CD4-positive, CD25-positive, alpha-beta regulatory T cell (primary cell): ENCODE data around the gene LMOD2. TPM values are rescaled to one million over a fixed set of nuclear protein-coding genes. Genes with fewer than 3 reads are reported as not detected.

Experiments used
- ATAC-seq, 2 donors: fragments of 150-1000 bp; cut with Tn5 transposase; one replicate each; pipeline ENCODE4 v1.10.0; 2021; ENCODE audit warnings: low read depth in 2 of 2, moderate number of reproducible peaks in 2 of 2, moderate library complexity in 1 of 2
- DNase-seq, 3 donors: peaks; one replicate each; pipeline versions ENCODE4 v3.0.0 to v3.0.0-alpha.2; 2012 to 2022; ENCODE audit warnings: mixed read lengths in 1 of 3
- H3K27ac ChIP-seq: one replicate; pipeline ENCODE4 v1.7.0; 2013; ENCODE audit warnings: mild to moderate bottlenecking, low read length; ENCODE audit not compliant: insufficient read depth, poor library complexity, severe bottlenecking
- H3K27me3 ChIP-seq: one replicate; pipeline ENCODE4 v1.7.0; 2013; ENCODE audit warnings: low read length; ENCODE audit not compliant: control insufficient read depth, insufficient read depth
- H3K36me3 ChIP-seq: one replicate; pipeline ENCODE4 v1.7.0; 2013; ENCODE audit warnings: mild to moderate bottlenecking, low read length, moderate library complexity; ENCODE audit not compliant: control insufficient read depth, insufficient read depth
- H3K4me1 ChIP-seq: 2 replicates; pipeline ENCODE4 v1.7.0; 2013; ENCODE audit warnings: mild to moderate bottlenecking, low read length; ENCODE audit not compliant: insufficient read depth, control insufficient read depth, poor library complexity, severe bottlenecking
- H3K4me3 ChIP-seq: one replicate; pipeline ENCODE4 v1.7.0; 2013; ENCODE audit warnings: low read depth, mild to moderate bottlenecking, low read length, moderate library complexity
- H3K9me3 ChIP-seq, 2 experiments: 1 replicate in 1 of 2; 2 replicates in 1 of 2; pipeline ENCODE4 v1.7.0; 2013; ENCODE audit warnings: low read length in 2 of 2, mild to moderate bottlenecking in 1 of 2, moderate library complexity in 1 of 2; ENCODE audit not compliant: control insufficient read depth in 2 of 2
- H3K27ac Mint-ChIP-seq, 3 donors: one replicate each; pipeline ENCODE4 v1.8.0; 2020 to 2022; ENCODE audit warnings: mild to moderate bottlenecking in 3 of 3, mixed read lengths in 3 of 3, moderate library complexity in 2 of 3
- H3K27me3 Mint-ChIP-seq: one replicate; pipeline ENCODE4 v1.8.0; 2022; ENCODE audit warnings: mild to moderate bottlenecking, mixed read lengths
- H3K36me3 Mint-ChIP-seq: one replicate; pipeline ENCODE4 v1.8.0; 2020; ENCODE audit warnings: mixed read lengths
- H3K4me1 Mint-ChIP-seq, 4 donors: one replicate each; pipeline ENCODE4 v1.8.0; 2020 to 2022; ENCODE audit warnings: mixed read lengths in 4 of 4, mild to moderate bottlenecking in 1 of 4
- H3K4me3 Mint-ChIP-seq, 4 donors: one replicate each; pipeline ENCODE4 v1.8.0; 2020 to 2022; ENCODE audit warnings: mild to moderate bottlenecking in 4 of 4, mixed read lengths in 4 of 4, moderate library complexity in 3 of 4
- H3K9me3 Mint-ChIP-seq, 7 donors: one replicate each; pipeline ENCODE4 v1.8.0; 2020 to 2022; ENCODE audit warnings: mixed read lengths in 7 of 7, mild to moderate bottlenecking in 3 of 7, moderate library complexity in 2 of 7
- polyA plus RNA-seq, 4 donors: library from polyadenylated mRNA; unstranded; fragments of 300-500 nt; fragmentation: Illumina TruSeq; gene quantifications; one replicate each; pipeline ENCODE4 v1.2.3, GENCODE V29; 2021
- total RNA-seq: library from RNA; stranded (reverse); gene quantifications from one replicate; pipeline ENCODE4 v1.2.3, GENCODE V29; 2022

Gene LMOD2
- total and polyA plus RNA-seq, 5 donors from 2014 or later = 0.15 to 0.58 (median 0.15) TPM; not detected in 2

GRCh38 chr7:123643495-123644441 lies 11.9 kb upstream of the LMOD2 start:
- Histone ChIP-seq H3K4me3 (no peak overlapping the region), H3K27ac (no peak overlapping the region), H3K27me3 (peaks cover 4% of the 10 kb centered on the region), H3K4me1 (no peaks in the 10 kb centered on the region), H3K9me3 (no peaks in the 10 kb centered on the region), H3K36me3 (no peaks in the 10 kb centered on the region)
- Mint-ChIP-seq H3K4me1 (no peaks in the 10 kb centered on the region), H3K4me3 (no peak overlapping the region), H3K9me3 (peaks cover 0 to 3% (median 0%) of the 10 kb centered on the region in 7 donors), H3K27me3 (peaks cover 34% of the 10 kb centered on the region), H3K36me3 (no peaks in the 10 kb centered on the region), H3K27ac (no peak overlapping the region)
- ATAC-seq = no peak
- no peak for DNase-seq

GRCh38 chr7:123645516-123645915 lies 10.2 kb upstream of the LMOD2 start:
- Histone ChIP-seq H3K36me3 (no peaks in the 10 kb centered on the region), H3K9me3 (no peaks in the 10 kb centered on the region), H3K4me3 (no peak overlapping the region), H3K27ac (no peak overlapping the region), H3K27me3 (peaks cover 4% of the 10 kb centered on the region), H3K4me1 (no peaks in the 10 kb centered on the region)
- H3K36me3 Mint-ChIP-seq = no peaks in the 10 kb centered on the region
- no peak overlapping the region for H3K4me3 Mint-ChIP-seq
- peaks cover 0 to 3% (median 0%) of the 10 kb centered on the region in 7 donors for H3K9me3 Mint-ChIP-seq
- no peak for DNase-seq
- H3K27ac Mint-ChIP-seq = no peak overlapping the region
- H3K4me1 Mint-ChIP-seq = no peaks in the 10 kb centered on the region
- ATAC-seq = no peak
- peaks cover 40% of the 10 kb centered on the region for H3K27me3 Mint-ChIP-seq

- Mint-ChIP-seq H3K4me3 (no peak overlapping the region), H3K27me3 (peaks cover 34% of the 10 kb centered on the region), H3K9me3 (peaks cover 0 to 2% (median 0%) of the 10 kb centered on the region in 7 donors), H3K4me1 (no peaks in the 10 kb centered on the region), H3K36me3 (no peaks in the 10 kb centered on the region), H3K27ac (no peak overlapping the region)
- Histone ChIP-seq H3K4me3 (no peak overlapping the region), H3K4me1 (no peaks in the 10 kb centered on the region), H3K36me3 (no peaks in the 10 kb centered on the region), H3K9me3 (no peaks in the 10 kb centered on the region), H3K27ac (no peak overlapping the region), H3K27me3 (peaks cover 4% of the 10 kb centered on the region)
- ATAC-seq (no peak), DNase-seq (no peak)
Measured at GRCh38 chr7:123647106-123647730, 8.4 kb upstream of the LMOD2 start.

GRCh38 chr7:123649964-123650363 lies 5.7 kb upstream of the LMOD2 start:
- H3K27ac Mint-ChIP-seq = no peak overlapping the region
- no peak overlapping the region for H3K4me3 ChIP-seq
- ATAC-seq = no peak
- H3K27ac ChIP-seq = no peak overlapping the region
- no peaks in the 10 kb centered on the region for H3K36me3 Mint-ChIP-seq
- no peaks in the 10 kb centered on the region for H3K36me3 ChIP-seq
- no peak overlapping the region for H3K4me3 Mint-ChIP-seq
- H3K27me3 ChIP-seq = peaks cover 2% of the 10 kb centered on the region
- no peak for DNase-seq
- no peaks in the 10 kb centered on the region for H3K4me1 ChIP-seq
- no peaks in the 10 kb centered on the region for H3K4me1 Mint-ChIP-seq
- H3K9me3 Mint-ChIP-seq = peaks cover 0 to 2% (median 0%) of the 10 kb centered on the region in 7 donors
- H3K27me3 Mint-ChIP-seq = peaks cover 16% of the 10 kb centered on the region
- H3K9me3 ChIP-seq = no peaks in the 10 kb centered on the region

- no peaks in the 10 kb centered on the region for H3K4me1 Mint-ChIP-seq
- H3K27ac Mint-ChIP-seq = no peak overlapping the region
- H3K9me3 Mint-ChIP-seq = peaks cover 0 to 2% (median 0%) of the 10 kb centered on the region in 7 donors
- H3K27ac ChIP-seq = no peak overlapping the region
- no peaks in the 10 kb centered on the region for H3K36me3 Mint-ChIP-seq
- H3K27me3 ChIP-seq = peaks cover 2% of the 10 kb centered on the region
- no peak for ATAC-seq
- H3K36me3 ChIP-seq = no peaks in the 10 kb centered on the region
- H3K9me3 ChIP-seq = no peaks in the 10 kb centered on the region
- H3K4me1 ChIP-seq = no peaks in the 10 kb centered on the region
- no peak overlapping the region for H3K4me3 Mint-ChIP-seq
- DNase-seq = no peak
- H3K27me3 Mint-ChIP-seq = peaks cover 13% of the 10 kb centered on the region
- no peak overlapping the region for H3K4me3 ChIP-seq
Measured at GRCh38 chr7:123650595-123650994, 5.1 kb upstream of the LMOD2 start.

GRCh38 chr7:123652406-123652805 lies 3.3 kb upstream of the LMOD2 start:
- Histone ChIP-seq H3K9me3 (no peaks in the 10 kb centered on the region), H3K4me1 (no peaks in the 10 kb centered on the region), H3K27me3 (peaks cover 2% of the 10 kb centered on the region), H3K4me3 (no peak overlapping the region), H3K36me3 (no peaks in the 10 kb centered on the region), H3K27ac (no peak overlapping the region)
- no peak overlapping the region for H3K4me3 Mint-ChIP-seq
- ATAC-seq (no peak), DNase-seq (no peak)
- H3K27ac Mint-ChIP-seq = no peak overlapping the region
- H3K36me3 Mint-ChIP-seq = no peaks in the 10 kb centered on the region
- H3K4me1 Mint-ChIP-seq = no peaks in the 10 kb centered on the region
- H3K9me3 Mint-ChIP-seq = peaks cover 0 to 2% (median 0%) of the 10 kb centered on the region in 7 donors
- H3K27me3 Mint-ChIP-seq = peaks cover 7% of the 10 kb centered on the region

- no peaks in the 10 kb centered on the region for H3K9me3 ChIP-seq
- peaks cover 0 to 2% (median 0%) of the 10 kb centered on the region in 7 donors for H3K9me3 Mint-ChIP-seq
- peaks cover 7% of the 10 kb centered on the region for H3K27me3 Mint-ChIP-seq
- H3K4me1 ChIP-seq = no peaks in the 10 kb centered on the region
- H3K36me3 ChIP-seq = no peaks in the 10 kb centered on the region
- no peaks in the 10 kb centered on the region for H3K4me1 Mint-ChIP-seq
- peaks cover 2% of the 10 kb centered on the region for H3K27me3 ChIP-seq
- H3K4me3 ChIP-seq = no peak overlapping the region
- H3K36me3 Mint-ChIP-seq = no peaks in the 10 kb centered on the region
- DNase-seq (no peak), ATAC-seq (no peak)
- no peak overlapping the region for H3K27ac ChIP-seq
- H3K4me3 Mint-ChIP-seq = no peak overlapping the region
- H3K27ac Mint-ChIP-seq = no peak overlapping the region
Measured at GRCh38 chr7:123653162-123653561, 2.5 kb upstream of the LMOD2 start.
